Neural progenitor cell (in vitro differentiated cells): Measurements from ENCODE around the gene EPHB4. TPM values are rescaled to one million over a fixed set of nuclear protein-coding genes. Genes with fewer than 3 reads are reported as not detected.
A peak's percentile ranks its signal among the peaks of the same experiment; 100 is the strongest.

Source experiments
- DNase-seq: peaks from one replicate; pipeline ENCODE4 v3.0.0-alpha.2; 2016; ENCODE audit warnings: low spot score
- H2AFZ ChIP-seq: fragments of 200-600 bp; sonication (generic); replicated peaks from 2 replicates; pipeline ENCODE4 v1.6.1; 2016; ENCODE audit warnings: antibody characterized with exemption
- H3F3A ChIP-seq: fragments of 200-600 bp; sonication (generic); 2 replicates; pipeline ENCODE4 v1.6.1; 2016; ENCODE audit warnings: antibody characterized with exemption, low read depth
- H3K27ac ChIP-seq: fragments of 200-600 bp; sonication (generic); 2 replicates; pipeline ENCODE4 v1.5.1; 2016; ENCODE audit warnings: mild to moderate bottlenecking
- H3K27me3 ChIP-seq: fragments of 200-600 bp; sonication (generic); 2 replicates; pipeline ENCODE4 v1.6.1; 2016; ENCODE audit warnings: mild to moderate bottlenecking, moderate library complexity
- H3K36me3 ChIP-seq: fragments of 200-600 bp; sonication (generic); 2 replicates; pipeline ENCODE4 v1.5.1; 2016
- H3K4me1 ChIP-seq: fragments of 200-600 bp; sonication (generic); 2 replicates; pipeline ENCODE4 v1.6.1; 2016; ENCODE audit warnings: mixed run types
- H3K4me2 ChIP-seq: fragments of 200-600 bp; sonication (generic); 2 replicates; pipeline ENCODE4 v1.6.1; 2016
- H3K4me3 ChIP-seq: fragments of 200-600 bp; sonication (generic); 2 replicates; pipeline ENCODE4 v1.5.1; 2016
- H3K79me2 ChIP-seq: fragments of 200-600 bp; sonication (generic); 2 replicates; pipeline ENCODE4 v1.6.1; 2016; ENCODE audit warnings: low read depth
- H3K9ac ChIP-seq: fragments of 200-600 bp; sonication (generic); 2 replicates; pipeline ENCODE4 v1.6.1; 2016
- H3K9me3 ChIP-seq: fragments of 200-600 bp; sonication (generic); 2 replicates; pipeline ENCODE4 v1.5.1; 2016; ENCODE audit warnings: low read depth
- H4K20me1 ChIP-seq: fragments of 200-600 bp; sonication (generic); 2 replicates; pipeline ENCODE4 v1.6.1; 2016; ENCODE audit warnings: low read depth
- H3K27ac Mint-ChIP-seq: 3 replicates; pipeline ENCODE4 v1.8.0; 2021; ENCODE audit warnings: mixed read lengths
- H3K27me3 Mint-ChIP-seq: 2 replicates; pipeline ENCODE4 v1.8.0; 2022; ENCODE audit warnings: low read depth, mild to moderate bottlenecking, inconsistent platforms, moderate library complexity, mixed read lengths; ENCODE audit not compliant: insufficient read depth
- H3K36me3 Mint-ChIP-seq: 3 replicates; pipeline ENCODE4 v1.8.0; 2021; ENCODE audit warnings: mixed read lengths
- H3K4me1 Mint-ChIP-seq: 3 replicates; pipeline ENCODE4 v1.8.0; 2021; ENCODE audit warnings: mixed read lengths
- H3K4me3 Mint-ChIP-seq: 3 replicates; pipeline ENCODE4 v1.8.0; 2021; ENCODE audit warnings: mild to moderate bottlenecking, moderate library complexity, mixed read lengths
- H3K9me3 Mint-ChIP-seq: 3 replicates; pipeline ENCODE4 v1.8.0; 2020; ENCODE audit warnings: mixed read lengths
- EZH2 ChIP-seq: fragments of 200-600 bp; sonication (generic); IDR thresholded peaks from 2 replicates; pipeline ENCODE4 v1.6.1; 2017; ENCODE audit warnings: antibody characterized with exemption, mild to moderate bottlenecking, moderate library complexity
- EZH2phosphoT487 ChIP-seq: fragments of 200-600 bp; sonication (generic); IDR thresholded peaks from 2 replicates; pipeline ENCODE4 v1.6.1; 2017; ENCODE audit warnings: antibody characterized with exemption
- total RNA-seq: library from RNA; depleted of rRNA; stranded (reverse); fragments of >200 nt; gene quantifications from 2 replicates; pipeline ENCODE4 v1.2.3, GENCODE V29; 2015; ENCODE audit warnings: low replicate concordance
- TF ChIP-seq, protein P1 (sequence below): fragments of 200-600 bp; sonication (generic); IDR thresholded peaks from 2 replicates; pipeline ENCODE4 v1.5.1; 2017; ENCODE audit warnings: antibody characterized with exemption, mild to moderate bottlenecking

EPHB4 gene
- total RNA-seq, 1 donor from 2014 or later = 66.5 TPM

DNA sequence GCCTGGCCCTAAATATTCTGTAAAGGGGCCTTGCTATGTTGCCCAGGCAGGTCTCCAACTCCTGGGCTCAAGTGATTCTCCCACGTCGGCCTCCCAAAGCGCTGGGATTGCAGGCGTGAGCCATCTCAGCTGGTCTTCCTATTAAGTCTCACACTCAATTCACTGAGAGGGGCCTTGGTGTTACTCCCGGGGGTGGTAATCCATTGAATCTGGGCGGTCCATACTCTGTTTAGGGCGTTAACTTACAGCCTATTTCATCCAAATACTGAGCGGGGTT lies 46.9 kb upstream of the EPHB4 start:
- Histone ChIP-seq H3K9me3 (no peaks in the 10 kb centered on the region), H3K4me3 (peak overlapping the region; percentile 91), H3K27me3 (no peaks in the 10 kb centered on the region), H3K36me3 (peaks cover 7% of the 10 kb centered on the region), H4K20me1 (peaks cover 41% of the 10 kb centered on the region), H3K27ac (peak overlapping the region; percentile 92), H3K4me2 (peak overlapping the region; percentile 66), H3F3A (peaks cover 44% of the 10 kb centered on the region), H3K4me1 (peaks cover 24% of the 10 kb centered on the region), H2AFZ (peak overlapping the region; percentile 27), H3K9ac (peak overlapping the region; percentile 58), H3K79me2 (peaks cover 45% of the 10 kb centered on the region)
- TF ChIP-seq EZH2phosphoT487 (no peak), EZH2 (no peak)
- TF ChIP-seq, protein P1, sequence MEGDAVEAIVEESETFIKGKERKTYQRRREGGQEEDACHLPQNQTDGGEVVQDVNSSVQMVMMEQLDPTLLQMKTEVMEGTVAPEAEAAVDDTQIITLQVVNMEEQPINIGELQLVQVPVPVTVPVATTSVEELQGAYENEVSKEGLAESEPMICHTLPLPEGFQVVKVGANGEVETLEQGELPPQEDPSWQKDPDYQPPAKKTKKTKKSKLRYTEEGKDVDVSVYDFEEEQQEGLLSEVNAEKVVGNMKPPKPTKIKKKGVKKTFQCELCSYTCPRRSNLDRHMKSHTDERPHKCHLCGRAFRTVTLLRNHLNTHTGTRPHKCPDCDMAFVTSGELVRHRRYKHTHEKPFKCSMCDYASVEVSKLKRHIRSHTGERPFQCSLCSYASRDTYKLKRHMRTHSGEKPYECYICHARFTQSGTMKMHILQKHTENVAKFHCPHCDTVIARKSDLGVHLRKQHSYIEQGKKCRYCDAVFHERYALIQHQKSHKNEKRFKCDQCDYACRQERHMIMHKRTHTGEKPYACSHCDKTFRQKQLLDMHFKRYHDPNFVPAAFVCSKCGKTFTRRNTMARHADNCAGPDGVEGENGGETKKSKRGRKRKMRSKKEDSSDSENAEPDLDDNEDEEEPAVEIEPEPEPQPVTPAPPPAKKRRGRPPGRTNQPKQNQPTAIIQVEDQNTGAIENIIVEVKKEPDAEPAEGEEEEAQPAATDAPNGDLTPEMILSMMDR = no peak
- H3K27ac Mint-ChIP-seq = peak overlapping the region; percentile 99
- DNase-seq = no peak
- H3K27me3 Mint-ChIP-seq = peaks cover 2% of the 10 kb centered on the region
- H3K4me1 Mint-ChIP-seq = peaks cover 38% of the 10 kb centered on the region
- peaks cover 25% of the 10 kb centered on the region for H3K36me3 Mint-ChIP-seq
- peak overlapping the region; percentile 99 for H3K4me3 Mint-ChIP-seq
- H3K9me3 Mint-ChIP-seq = no peaks in the 10 kb centered on the region

DNA sequence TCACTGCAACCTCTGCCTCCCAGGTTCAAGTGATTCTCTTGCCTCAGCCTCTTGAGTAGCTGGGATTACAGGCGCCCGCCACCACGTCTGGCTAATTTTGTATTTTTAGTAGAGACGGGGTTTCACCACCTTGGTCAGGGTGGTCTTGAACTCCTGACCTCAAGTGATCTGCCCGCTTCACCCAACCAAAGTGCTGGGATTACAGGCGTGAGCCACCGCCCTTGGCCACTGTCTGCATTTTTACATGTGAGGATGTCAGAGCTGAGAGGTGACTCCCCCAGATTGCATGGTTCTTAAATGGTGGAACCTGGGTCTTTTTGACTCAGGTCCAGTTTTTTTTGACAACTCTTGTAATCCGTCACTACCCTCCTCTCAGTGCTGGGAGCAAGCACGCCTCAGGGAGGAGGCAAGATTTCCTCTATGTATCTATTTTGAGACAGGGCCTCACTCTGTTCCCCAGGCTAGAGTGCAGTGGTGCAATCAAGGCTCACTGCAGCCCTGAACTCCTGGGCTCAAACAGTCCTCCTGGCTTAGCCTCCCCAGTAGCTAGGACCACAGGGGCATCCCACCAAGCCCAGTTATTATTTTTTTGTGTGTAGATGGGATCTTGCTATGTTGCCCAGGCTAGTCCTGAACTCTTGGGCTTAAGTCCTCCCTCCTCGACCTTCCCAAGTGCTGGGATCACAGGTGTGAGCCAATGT lies 46.4 kb upstream of the EPHB4 start:
- peaks cover 23% of the 10 kb centered on the region for H3K36me3 Mint-ChIP-seq

DNA sequence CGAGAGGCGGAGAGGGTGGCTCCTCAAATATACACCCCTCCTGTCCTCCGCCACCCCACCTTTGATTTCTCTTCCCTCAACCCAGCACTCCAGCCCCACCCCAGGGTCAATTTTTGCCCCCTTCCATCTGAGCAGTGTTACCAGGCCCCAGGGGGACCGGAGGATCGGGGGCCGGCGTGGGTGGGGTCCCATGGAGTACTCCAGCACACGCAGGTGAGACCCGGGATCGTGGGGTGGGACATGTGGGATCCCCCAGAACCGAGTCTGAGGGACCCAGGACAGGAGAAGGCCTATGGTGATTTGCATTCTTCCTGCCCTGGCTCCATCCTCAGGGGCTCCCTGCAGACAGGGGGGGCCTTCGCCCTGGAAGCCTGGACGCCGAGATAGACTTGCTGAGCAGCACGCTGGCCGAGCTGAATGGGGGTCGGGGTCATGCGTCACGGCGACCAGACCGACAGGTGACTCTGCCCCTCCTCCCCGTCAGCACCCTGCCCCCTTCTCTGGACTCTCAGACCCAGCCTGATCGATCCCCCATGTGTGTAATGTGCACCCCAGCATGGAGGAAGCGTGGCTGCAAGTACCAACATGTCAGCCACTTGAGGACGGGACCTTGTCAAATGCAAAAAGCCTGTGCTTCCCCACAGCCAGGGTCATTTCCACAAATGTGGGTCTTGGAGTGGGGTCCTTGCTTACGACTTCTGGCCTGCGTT lies 40.6 kb upstream of the EPHB4 start:
- TF ChIP-seq EZH2 (no peak), EZH2phosphoT487 (no peak)
- TF ChIP-seq, protein P1 = no peak
- Histone ChIP-seq H3F3A (peaks cover 10% of the 10 kb centered on the region), H3K79me2 (peaks cover 26% of the 10 kb centered on the region), H3K4me1 (peaks cover 13% of the 10 kb centered on the region), H4K20me1 (no peaks in the 10 kb centered on the region), H2AFZ (no peak overlapping the region), H3K4me2 (peak overlapping the region; percentile 98), H3K9me3 (no peaks in the 10 kb centered on the region), H3K9ac (peak overlapping the region; percentile 90), H3K27me3 (no peaks in the 10 kb centered on the region), H3K36me3 (no peaks in the 10 kb centered on the region), H3K27ac (no peak overlapping the region), H3K4me3 (peak overlapping the region; percentile 93)
- Mint-ChIP-seq H3K27ac (peak overlapping the region; percentile 78), H3K36me3 (peaks cover 7% of the 10 kb centered on the region), H3K4me1 (peaks cover 11% of the 10 kb centered on the region), H3K9me3 (no peaks in the 10 kb centered on the region), H3K27me3 (peaks cover 7% of the 10 kb centered on the region), H3K4me3 (peak overlapping the region; percentile 94)
- peak; percentile 30 for DNase-seq

More for the DNA sequence above, 46.4 kb upstream of the EPHB4 start:
- Mint-ChIP-seq H3K4me1 (peaks cover 35% of the 10 kb centered on the region), H3K4me3 (peak overlapping the region; percentile 99), H3K27me3 (peaks cover 2% of the 10 kb centered on the region), H3K27ac (peak overlapping the region; percentile 99), H3K9me3 (no peaks in the 10 kb centered on the region)
- H3K4me2 ChIP-seq = peak overlapping the region; percentile 66
- H3K27ac ChIP-seq = peak overlapping the region; percentile 92
- peaks cover 45% of the 10 kb centered on the region for H3K79me2 ChIP-seq
- TF ChIP-seq, protein P1 = no peak
- no peak for TF ChIP-seq EZH2phosphoT487
- TF ChIP-seq EZH2 = no peak
- H3K4me3 ChIP-seq = peak overlapping the region; percentile 91
- peaks cover 39% of the 10 kb centered on the region for H3F3A ChIP-seq
- peaks cover 7% of the 10 kb centered on the region for H3K36me3 ChIP-seq
- peaks cover 36% of the 10 kb centered on the region for H4K20me1 ChIP-seq
- no peaks in the 10 kb centered on the region for H3K9me3 ChIP-seq
- H3K27me3 ChIP-seq = no peaks in the 10 kb centered on the region
- no peak for DNase-seq
- no peak overlapping the region for H3K9ac ChIP-seq
- peaks cover 22% of the 10 kb centered on the region for H3K4me1 ChIP-seq
- no peak overlapping the region for H2AFZ ChIP-seq
